ENCODE data around the gene FHIT. TPM values are rescaled to one million over a fixed set of nuclear protein-coding genes. Genes with fewer than 3 reads are reported as not detected.
"Not testable (repeated sequence)": the region's sequence is repeated elsewhere in the genome, so short reads cannot be mapped to it uniquely, and the experiment has no call there.

FHIT gene
- total RNA-seq, 1 donor from 2014 or later = 16.1 TPM

DNA sequence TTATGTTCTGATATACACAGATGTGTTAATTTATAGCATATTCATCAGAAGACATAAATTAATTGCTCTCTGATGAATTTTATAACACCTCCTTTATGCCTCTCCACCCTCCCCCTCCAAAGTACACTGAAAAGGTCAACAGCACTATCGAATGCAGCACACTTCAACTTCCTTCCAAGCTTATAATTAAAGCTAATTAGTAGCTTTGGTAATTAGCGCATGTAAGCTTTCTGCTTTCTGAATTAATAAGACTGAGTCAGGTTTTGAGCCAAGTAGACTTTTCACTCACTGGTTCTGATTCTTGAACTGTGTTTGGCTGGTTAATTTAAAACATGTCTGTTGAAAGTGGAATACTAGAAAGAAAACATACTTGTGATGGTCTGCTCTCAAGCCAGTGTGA, 1440.6 kb downstream of the FHIT start:
- Mint-ChIP-seq H3K9me3 (ENCODE audit: low read depth) (no peaks in the 10 kb centered on the region), H3K36me3 (ENCODE audit: insufficient read depth) (no peaks in the 10 kb centered on the region), H3K4me1 (ENCODE audit: low read depth) (peaks cover 16% of the 10 kb centered on the region), H3K4me3 (ENCODE audit: low read depth) (no peak overlapping the region), H3K27me3 (peaks cover 3% of the 10 kb centered on the region), H3K27ac (no peak overlapping the region)
- TF ChIP-seq, protein P1, sequence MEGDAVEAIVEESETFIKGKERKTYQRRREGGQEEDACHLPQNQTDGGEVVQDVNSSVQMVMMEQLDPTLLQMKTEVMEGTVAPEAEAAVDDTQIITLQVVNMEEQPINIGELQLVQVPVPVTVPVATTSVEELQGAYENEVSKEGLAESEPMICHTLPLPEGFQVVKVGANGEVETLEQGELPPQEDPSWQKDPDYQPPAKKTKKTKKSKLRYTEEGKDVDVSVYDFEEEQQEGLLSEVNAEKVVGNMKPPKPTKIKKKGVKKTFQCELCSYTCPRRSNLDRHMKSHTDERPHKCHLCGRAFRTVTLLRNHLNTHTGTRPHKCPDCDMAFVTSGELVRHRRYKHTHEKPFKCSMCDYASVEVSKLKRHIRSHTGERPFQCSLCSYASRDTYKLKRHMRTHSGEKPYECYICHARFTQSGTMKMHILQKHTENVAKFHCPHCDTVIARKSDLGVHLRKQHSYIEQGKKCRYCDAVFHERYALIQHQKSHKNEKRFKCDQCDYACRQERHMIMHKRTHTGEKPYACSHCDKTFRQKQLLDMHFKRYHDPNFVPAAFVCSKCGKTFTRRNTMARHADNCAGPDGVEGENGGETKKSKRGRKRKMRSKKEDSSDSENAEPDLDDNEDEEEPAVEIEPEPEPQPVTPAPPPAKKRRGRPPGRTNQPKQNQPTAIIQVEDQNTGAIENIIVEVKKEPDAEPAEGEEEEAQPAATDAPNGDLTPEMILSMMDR (IDR thresholded peaks at IDR 0.05; ENCODE audit: unreplicated experiment) = no peak
- no peak for DNase-seq (ENCODE audit: low spot score, unreplicated experiment)

DNA sequence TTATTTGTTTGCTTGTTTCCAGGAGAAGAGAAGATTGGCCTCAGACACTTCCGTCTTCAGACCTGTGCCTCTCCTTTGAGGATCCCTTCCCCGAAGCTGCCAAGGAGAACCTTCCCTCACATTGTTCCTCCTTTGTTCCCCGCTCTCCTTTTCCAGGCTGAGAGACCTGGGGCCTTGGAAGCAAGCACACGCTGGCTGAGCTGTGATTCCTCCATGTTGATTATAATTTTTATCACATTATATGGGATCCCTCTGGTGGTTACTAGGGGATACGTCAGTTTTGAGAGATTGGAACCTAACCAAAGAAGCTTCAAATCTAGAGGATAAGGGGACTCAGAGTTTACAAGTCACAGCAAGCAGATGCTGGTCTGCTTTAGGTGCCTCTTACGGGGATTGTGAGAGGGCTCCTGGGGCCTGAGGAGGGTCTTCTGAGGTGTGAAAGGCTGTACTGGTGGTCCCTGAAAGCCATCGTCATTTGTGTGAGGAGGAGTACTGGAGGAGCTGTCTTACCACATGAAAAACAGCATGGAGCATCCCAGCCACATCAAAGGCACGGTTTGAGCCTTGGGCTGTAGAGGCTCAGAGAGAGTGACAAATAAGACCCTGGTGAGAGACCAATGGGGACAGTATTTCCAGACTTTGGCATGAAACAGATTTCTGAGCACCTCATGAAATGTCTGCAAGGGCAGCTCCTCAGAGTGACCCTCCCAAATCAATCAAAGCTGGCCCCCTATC, 1441.4 kb downstream of the FHIT start:
- TF ChIP-seq, protein P1 (IDR thresholded peaks at IDR 0.05; ENCODE audit: unreplicated experiment) = peak; percentile 26
- H3K9me3 Mint-ChIP-seq (ENCODE audit: low read depth) = no peaks in the 10 kb centered on the region
- no peaks in the 10 kb centered on the region for H3K36me3 Mint-ChIP-seq (ENCODE audit: insufficient read depth)
- peaks cover 16% of the 10 kb centered on the region for H3K4me1 Mint-ChIP-seq (ENCODE audit: low read depth)
- no peak overlapping the region for H3K4me3 Mint-ChIP-seq (ENCODE audit: low read depth)
- H3K27me3 Mint-ChIP-seq = peaks cover 3% of the 10 kb centered on the region
- no peak for DNase-seq (ENCODE audit: low spot score, unreplicated experiment)
- peak overlapping the region; percentile 73 for H3K27ac Mint-ChIP-seq

DNA sequence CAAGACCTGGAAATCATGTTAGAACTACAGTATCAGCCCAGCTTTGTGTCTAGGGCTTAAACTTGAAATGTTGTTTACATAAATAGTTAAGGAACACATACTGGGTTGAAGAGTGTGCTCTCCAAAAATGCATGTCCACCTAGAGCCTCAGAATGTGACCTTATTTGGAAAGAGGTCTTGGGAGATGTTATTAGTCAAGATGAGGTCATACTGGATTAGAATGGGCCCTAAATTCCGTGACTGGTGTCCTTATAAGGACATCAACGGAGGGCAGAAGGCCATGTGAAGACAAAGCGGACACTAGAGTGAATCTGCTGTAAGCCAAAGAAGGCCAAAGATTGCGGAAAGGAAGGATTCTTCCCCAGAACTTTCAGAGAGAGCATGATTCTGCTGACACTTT, 1442.2 kb downstream of the FHIT start:
- peaks cover 16% of the 10 kb centered on the region for H3K4me1 Mint-ChIP-seq (ENCODE audit: low read depth)
- H3K36me3 Mint-ChIP-seq (ENCODE audit: insufficient read depth) = no peaks in the 10 kb centered on the region
- peaks cover 3% of the 10 kb centered on the region for H3K27me3 Mint-ChIP-seq
- TF ChIP-seq, protein P1 (IDR thresholded peaks at IDR 0.05; ENCODE audit: unreplicated experiment) = no peak
- H3K9me3 Mint-ChIP-seq (ENCODE audit: low read depth) = no peaks in the 10 kb centered on the region
- H3K4me3 Mint-ChIP-seq (ENCODE audit: low read depth) = no peak overlapping the region
- no peak overlapping the region for H3K27ac Mint-ChIP-seq
- DNase-seq (ENCODE audit: low spot score, unreplicated experiment) = no peak

DNA sequence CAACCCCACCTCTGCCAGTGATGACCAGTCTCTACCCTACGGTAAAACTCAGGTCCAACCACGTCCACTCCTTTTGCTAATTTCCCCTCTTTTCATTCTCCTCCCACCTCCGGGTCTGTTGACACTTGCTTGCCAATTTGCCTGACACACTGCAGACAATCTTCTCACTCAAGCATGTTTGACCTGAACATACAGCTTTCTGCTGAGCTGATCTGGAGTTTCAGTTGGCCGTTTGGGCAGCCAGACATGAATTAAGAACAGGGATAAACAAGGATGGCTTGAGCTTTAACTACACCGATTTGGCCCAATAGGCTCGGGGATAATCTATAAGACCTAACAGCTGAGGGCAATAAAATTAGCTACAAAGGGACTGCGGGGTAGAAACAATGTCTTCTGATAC, 1442.8 kb downstream of the FHIT start:
- no peaks in the 10 kb centered on the region for H3K36me3 Mint-ChIP-seq (ENCODE audit: insufficient read depth)
- no peak overlapping the region for H3K4me3 Mint-ChIP-seq (ENCODE audit: low read depth)
- no peak overlapping the region for H3K27ac Mint-ChIP-seq
- H3K27me3 Mint-ChIP-seq = peaks cover 3% of the 10 kb centered on the region
- H3K4me1 Mint-ChIP-seq (ENCODE audit: low read depth) = peaks cover 16% of the 10 kb centered on the region
- H3K9me3 Mint-ChIP-seq (ENCODE audit: low read depth) = no peaks in the 10 kb centered on the region
- DNase-seq (ENCODE audit: low spot score, unreplicated experiment) = no peak
- TF ChIP-seq, protein P1 (IDR thresholded peaks at IDR 0.05; ENCODE audit: unreplicated experiment) = no peak

DNA sequence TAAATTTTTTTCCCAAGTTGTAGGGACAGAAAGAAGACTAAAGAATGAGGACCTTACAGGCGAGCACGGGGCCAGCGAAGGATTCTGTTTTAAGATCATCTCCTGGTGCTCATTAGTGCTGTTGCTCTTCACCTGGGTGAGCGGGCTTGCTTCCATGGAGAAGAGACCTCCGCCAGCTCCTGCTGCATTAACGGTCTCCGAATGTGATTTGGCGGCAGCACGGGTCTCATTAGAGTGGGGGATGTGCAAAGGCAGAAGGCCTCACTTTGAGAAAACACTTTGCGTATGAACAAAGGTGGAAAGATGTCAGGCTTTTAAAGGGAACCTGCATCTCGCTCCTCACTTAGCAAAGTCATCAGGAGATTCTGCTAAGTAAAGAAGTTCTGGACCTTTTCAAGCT, 1448.0 kb downstream of the FHIT start:
- Mint-ChIP-seq H3K27me3 (no peaks in the 10 kb centered on the region), H3K36me3 (ENCODE audit: insufficient read depth) (no peaks in the 10 kb centered on the region), H3K4me3 (ENCODE audit: low read depth) (no peak overlapping the region), H3K9me3 (ENCODE audit: low read depth) (no peaks in the 10 kb centered on the region), H3K27ac (peak overlapping the region; percentile 62), H3K4me1 (ENCODE audit: low read depth) (peaks cover 28% of the 10 kb centered on the region)
- DNase-seq (ENCODE audit: low spot score, unreplicated experiment) = no peak
- TF ChIP-seq, protein P1 (IDR thresholded peaks at IDR 0.05; ENCODE audit: unreplicated experiment) = no peak

DNA sequence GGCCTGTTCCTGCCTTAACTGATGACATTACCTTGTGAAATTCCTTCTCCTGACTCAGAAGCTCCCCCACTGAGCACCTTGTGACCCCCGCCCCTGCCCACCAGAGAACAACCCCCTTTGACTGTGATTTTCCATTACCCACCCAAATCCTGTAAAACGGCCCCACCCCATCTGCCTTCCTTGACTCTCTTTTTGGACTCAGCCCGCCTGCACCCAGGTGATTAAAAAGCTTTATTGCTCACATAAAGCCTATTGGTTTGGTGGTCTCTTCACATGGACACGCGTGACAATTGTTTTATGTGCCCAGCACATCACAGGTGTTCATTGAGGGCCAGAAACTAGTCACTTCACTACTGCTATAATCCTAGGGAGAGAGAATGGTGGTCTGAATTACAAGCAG, 1448.8 kb downstream of the FHIT start:
- Mint-ChIP-seq H3K27ac (peak overlapping the region; percentile 92), H3K4me1 (ENCODE audit: low read depth) (peaks cover 32% of the 10 kb centered on the region)
- not testable (repeated sequence) for H3K27me3 Mint-ChIP-seq; H3K9me3 Mint-ChIP-seq (ENCODE audit: low read depth); H3K4me3 Mint-ChIP-seq (ENCODE audit: low read depth); H3K36me3 Mint-ChIP-seq (ENCODE audit: insufficient read depth); DNase-seq (ENCODE audit: low spot score, unreplicated experiment)
